ENCODE results near the gene GGACT.

The GGACT gene

GRCh38 chr13:100483139-100483538, 105.5 kb downstream of the GGACT start:
- no peak for DNase-seq (ENCODE audit: low read depth in 2 of 2, low spot score in 1 of 2)

- no peak for DNase-seq (ENCODE audit: low read depth in 2 of 2, low spot score in 1 of 2)
Measured at GRCh38 chr13:100480676-100481075, 107.9 kb downstream of the GGACT start.

Data from stimulated activated CD8-positive, alpha-beta memory T cell treated with anti-CD3 and anti-CD28 coated beads, Interleukin-4, amount 100 ng/mL, for 4 hours (primary cell).